ENCODE measurements around the gene L3MBTL1.

DNA sequence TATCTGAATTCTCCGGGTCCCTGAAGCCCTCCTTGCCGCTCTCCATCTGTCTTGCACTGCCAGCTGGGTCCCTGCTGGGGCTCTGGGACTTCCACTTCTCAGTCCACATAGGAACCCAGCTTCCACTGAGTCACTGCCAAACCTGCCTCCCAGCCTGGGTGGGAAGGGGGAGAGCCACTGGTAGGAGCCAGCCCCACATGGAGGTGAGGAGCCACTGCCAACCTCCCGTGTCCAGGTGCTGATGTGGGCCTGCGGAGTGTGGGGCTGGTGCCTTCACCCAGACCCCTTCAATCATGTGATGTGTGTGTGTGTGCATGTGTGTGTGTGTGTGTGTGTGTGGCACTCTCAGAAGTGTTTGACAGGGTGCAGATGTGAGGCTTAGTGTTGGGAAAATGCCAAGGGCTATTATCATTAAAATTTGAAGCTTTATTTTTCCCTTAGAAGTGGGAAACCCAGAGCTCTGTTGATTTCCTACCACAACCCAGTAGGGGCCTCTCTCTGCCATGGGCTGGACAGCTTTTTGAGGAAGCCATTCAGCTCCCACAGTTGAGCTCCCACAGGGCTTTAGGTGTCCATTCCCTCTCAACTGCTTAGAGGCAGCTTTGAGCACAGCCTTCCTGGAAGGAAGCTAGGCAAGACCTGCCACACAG, 42.0 kb downstream of the L3MBTL1 start:
- TF ChIP-seq, protein P1, sequence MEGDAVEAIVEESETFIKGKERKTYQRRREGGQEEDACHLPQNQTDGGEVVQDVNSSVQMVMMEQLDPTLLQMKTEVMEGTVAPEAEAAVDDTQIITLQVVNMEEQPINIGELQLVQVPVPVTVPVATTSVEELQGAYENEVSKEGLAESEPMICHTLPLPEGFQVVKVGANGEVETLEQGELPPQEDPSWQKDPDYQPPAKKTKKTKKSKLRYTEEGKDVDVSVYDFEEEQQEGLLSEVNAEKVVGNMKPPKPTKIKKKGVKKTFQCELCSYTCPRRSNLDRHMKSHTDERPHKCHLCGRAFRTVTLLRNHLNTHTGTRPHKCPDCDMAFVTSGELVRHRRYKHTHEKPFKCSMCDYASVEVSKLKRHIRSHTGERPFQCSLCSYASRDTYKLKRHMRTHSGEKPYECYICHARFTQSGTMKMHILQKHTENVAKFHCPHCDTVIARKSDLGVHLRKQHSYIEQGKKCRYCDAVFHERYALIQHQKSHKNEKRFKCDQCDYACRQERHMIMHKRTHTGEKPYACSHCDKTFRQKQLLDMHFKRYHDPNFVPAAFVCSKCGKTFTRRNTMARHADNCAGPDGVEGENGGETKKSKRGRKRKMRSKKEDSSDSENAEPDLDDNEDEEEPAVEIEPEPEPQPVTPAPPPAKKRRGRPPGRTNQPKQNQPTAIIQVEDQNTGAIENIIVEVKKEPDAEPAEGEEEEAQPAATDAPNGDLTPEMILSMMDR (IDR thresholded peaks at IDR 0.05): no peak
- no peak for TF ChIP-seq POLR2A (IDR thresholded peaks at IDR 0.05)

Measured in testis (tissue), 2 donors.